ENCODE measurements around the gene METRNL. TPM values are rescaled to one million over a fixed set of nuclear protein-coding genes. Genes with fewer than 3 reads are reported as not detected.
A peak's percentile ranks its signal among the peaks of the same experiment; 100 is the strongest.
"Not testable (repeated sequence)": the region's sequence is repeated elsewhere in the genome, so short reads cannot be mapped to it uniquely, and the experiment has no call there.

METRNL gene
- total RNA-seq, 1 donor from 2014 or later: 63.8 TPM

DNA sequence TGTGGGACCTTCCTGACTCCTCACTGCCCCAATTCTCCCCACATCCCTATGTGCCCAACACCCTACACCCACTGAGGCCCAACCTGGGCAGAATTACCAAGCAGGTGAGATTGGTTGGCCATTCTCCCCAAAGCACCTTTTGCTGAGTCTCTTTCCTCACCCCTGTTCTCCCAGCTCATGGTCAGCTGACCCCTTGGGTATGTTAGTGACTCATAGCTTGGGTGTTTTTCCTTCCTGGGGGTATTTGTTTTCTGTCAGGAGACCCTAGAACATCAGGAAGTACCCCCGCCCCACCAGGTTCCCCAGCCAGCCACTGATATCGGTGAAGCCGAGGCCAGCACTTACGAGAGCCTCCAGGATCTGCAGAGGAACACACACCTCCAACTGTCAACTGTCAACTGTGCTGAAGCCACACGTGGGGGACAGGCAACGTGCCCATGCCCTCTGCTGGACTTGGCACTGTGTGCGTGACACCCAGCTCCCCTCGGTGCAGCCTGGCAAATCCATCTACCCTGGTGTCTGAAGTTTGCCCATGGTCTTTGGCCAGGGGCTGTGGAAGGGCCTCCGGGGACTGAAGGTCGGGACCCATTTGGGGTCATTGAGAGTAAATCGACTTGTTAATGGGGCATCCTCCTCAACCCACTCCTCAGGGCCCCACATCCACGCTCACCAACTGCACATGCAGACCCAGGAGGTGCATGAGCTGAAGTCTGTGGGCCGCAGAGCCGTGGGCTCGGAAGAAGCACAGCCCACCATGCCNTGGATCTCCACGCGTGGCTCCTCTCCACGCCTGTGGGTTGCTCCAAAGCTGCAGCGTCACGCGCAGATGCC is 53.1 kb downstream of the METRNL start:
- peak; percentile 68 for DNase-seq (ENCODE audit: low spot score)
- peaks cover 6% of the 10 kb centered on the region for H3K27me3 Mint-ChIP-seq (ENCODE audit: low read depth)
- TF ChIP-seq, protein P1, sequence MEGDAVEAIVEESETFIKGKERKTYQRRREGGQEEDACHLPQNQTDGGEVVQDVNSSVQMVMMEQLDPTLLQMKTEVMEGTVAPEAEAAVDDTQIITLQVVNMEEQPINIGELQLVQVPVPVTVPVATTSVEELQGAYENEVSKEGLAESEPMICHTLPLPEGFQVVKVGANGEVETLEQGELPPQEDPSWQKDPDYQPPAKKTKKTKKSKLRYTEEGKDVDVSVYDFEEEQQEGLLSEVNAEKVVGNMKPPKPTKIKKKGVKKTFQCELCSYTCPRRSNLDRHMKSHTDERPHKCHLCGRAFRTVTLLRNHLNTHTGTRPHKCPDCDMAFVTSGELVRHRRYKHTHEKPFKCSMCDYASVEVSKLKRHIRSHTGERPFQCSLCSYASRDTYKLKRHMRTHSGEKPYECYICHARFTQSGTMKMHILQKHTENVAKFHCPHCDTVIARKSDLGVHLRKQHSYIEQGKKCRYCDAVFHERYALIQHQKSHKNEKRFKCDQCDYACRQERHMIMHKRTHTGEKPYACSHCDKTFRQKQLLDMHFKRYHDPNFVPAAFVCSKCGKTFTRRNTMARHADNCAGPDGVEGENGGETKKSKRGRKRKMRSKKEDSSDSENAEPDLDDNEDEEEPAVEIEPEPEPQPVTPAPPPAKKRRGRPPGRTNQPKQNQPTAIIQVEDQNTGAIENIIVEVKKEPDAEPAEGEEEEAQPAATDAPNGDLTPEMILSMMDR (IDR thresholded peaks at IDR 0.05): no peak
- no peaks in the 10 kb centered on the region for H3K9me3 Mint-ChIP-seq (ENCODE audit: low read depth)
- no peak overlapping the region for H3K4me3 Mint-ChIP-seq (ENCODE audit: unreplicated experiment)
- no peak overlapping the region for H3K27ac Mint-ChIP-seq (ENCODE audit: unreplicated experiment)
- no peaks in the 10 kb centered on the region for H3K36me3 Mint-ChIP-seq (ENCODE audit: low read depth)
- H3K4me1 Mint-ChIP-seq (ENCODE audit: low read depth): peaks cover 3% of the 10 kb centered on the region

DNA sequence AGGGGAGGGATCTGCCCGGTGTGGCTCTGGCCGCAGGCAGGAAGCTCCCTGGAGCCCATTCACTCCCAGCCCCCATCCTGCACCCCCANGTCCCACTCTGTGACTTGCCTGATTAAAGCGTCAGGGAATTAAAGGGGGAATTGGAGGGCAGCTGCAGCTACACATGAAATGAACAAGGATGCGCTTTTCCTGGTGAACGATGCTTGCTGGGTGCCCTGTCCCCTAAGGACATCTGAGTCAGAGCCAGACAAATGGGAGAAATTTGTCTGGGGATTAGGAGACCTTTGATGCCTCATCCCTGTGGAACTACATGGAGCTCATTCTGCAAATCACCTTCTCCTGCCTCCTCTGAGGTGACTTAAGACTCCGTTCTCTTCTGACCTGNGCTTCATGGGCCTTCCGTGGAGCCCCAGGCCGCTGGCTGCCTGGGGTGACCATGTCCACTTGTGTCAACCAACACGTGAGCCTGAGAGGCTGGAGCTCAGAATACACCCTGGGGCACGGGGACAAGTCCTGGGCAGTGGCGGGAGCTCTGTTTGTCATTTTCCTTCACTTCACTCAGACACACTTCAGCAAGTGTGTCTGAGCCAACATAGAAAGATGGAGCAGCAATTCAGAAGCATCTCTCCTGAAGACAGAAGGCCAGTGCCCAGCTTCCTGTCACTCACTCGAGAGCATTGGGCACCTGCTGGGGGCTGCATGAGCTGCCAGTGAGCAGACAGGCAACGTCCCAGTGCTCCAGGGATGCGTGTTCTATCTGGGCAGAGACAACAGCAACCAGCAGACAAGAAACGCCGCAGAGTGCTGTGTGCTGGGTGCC is 54.1 kb downstream of the METRNL start:
- Mint-ChIP-seq H3K27me3 (ENCODE audit: low read depth) (peaks cover 6% of the 10 kb centered on the region), H3K9me3 (ENCODE audit: low read depth) (no peaks in the 10 kb centered on the region), H3K36me3 (ENCODE audit: low read depth) (no peaks in the 10 kb centered on the region), H3K27ac (ENCODE audit: unreplicated experiment) (no peak overlapping the region), H3K4me1 (ENCODE audit: low read depth) (peaks cover 3% of the 10 kb centered on the region), H3K4me3 (ENCODE audit: unreplicated experiment) (no peak overlapping the region)
- peak; percentile 64 for DNase-seq (ENCODE audit: low spot score)
- TF ChIP-seq, protein P1 (IDR thresholded peaks at IDR 0.05): no peak

DNA sequence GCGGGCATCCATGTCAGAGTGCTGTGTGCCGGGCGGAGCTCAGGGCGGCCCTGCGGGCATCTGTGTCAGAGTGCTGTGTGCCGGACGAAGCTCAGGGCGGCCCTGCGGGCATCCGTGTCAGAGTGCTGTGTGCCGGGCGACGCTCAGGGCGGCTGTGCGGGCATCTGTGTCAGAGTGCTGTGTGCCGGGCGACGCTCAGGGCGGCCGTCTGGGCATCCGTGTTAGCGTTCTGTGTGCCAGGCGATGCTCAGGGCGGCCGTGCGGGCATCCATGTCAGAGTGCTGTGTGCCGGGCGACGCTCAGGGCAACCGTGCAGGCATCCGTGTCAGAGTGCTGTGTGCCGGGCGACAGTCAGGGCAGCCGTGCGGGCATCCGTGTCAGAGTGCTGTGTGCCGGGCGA is 55.0 kb downstream of the METRNL start:
- not testable (repeated sequence) for H3K27ac Mint-ChIP-seq (ENCODE audit: unreplicated experiment); H3K4me3 Mint-ChIP-seq (ENCODE audit: unreplicated experiment); H3K36me3 Mint-ChIP-seq (ENCODE audit: low read depth); H3K9me3 Mint-ChIP-seq (ENCODE audit: low read depth); H3K27me3 Mint-ChIP-seq (ENCODE audit: low read depth); H3K4me1 Mint-ChIP-seq (ENCODE audit: low read depth)
- peak; percentile 15 for DNase-seq (ENCODE audit: low spot score)

DNA sequence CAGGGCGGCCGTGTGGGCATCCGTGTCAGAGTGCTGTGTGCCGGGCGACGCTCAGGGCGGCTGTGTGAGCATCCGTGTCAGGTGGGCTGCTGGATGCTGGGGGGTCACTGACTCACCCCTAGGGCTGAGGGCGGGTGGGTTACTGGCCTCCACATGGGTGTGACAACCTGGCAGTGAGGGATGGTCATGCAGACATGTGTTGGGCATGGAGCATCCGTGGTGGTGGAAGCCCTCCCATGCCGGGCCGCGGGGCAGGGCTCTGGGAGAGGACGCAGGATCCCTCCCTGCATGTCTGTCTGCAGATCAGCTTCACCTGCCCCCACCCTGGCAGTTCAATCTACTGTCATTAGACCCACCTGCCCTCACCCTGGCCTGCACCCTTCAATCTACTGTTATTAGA is 56.3 kb downstream of the METRNL start:
- Mint-ChIP-seq H3K36me3 (ENCODE audit: low read depth) (no peaks in the 10 kb centered on the region), H3K4me1 (ENCODE audit: low read depth) (peaks cover 3% of the 10 kb centered on the region), H3K27ac (ENCODE audit: unreplicated experiment) (no peak overlapping the region), H3K4me3 (ENCODE audit: unreplicated experiment) (no peak overlapping the region), H3K9me3 (ENCODE audit: low read depth) (no peaks in the 10 kb centered on the region), H3K27me3 (ENCODE audit: low read depth) (peaks cover 6% of the 10 kb centered on the region)
- DNase-seq (ENCODE audit: low spot score): peak; percentile 82
- TF ChIP-seq, protein P1 (IDR thresholded peaks at IDR 0.05): no peak

DNA sequence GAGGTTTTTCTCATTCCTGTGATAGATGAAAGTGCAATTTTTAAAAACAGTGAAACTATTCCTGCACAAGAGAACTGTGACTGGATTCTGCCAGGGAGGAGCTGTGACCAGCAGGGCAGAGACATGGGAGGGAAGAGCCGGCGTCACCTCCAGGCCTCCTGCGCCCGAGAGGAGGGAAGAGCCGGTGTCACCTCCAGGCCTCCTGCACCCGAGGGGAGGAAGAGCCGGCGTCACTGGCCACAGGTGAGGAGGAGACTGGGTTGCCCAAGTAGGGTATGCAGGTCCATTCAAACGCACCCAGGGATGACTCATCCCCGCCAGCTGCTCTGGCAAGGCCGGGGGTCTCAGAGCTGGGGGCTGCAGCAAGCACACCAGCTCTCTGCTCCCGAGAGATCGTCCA is 56.7 kb downstream of the METRNL start:
- Mint-ChIP-seq H3K9me3 (ENCODE audit: low read depth) (no peaks in the 10 kb centered on the region), H3K36me3 (ENCODE audit: low read depth) (no peaks in the 10 kb centered on the region), H3K4me3 (ENCODE audit: unreplicated experiment) (no peak overlapping the region), H3K27ac (ENCODE audit: unreplicated experiment) (no peak overlapping the region), H3K27me3 (ENCODE audit: low read depth) (peaks cover 6% of the 10 kb centered on the region), H3K4me1 (ENCODE audit: low read depth) (peaks cover 3% of the 10 kb centered on the region)
- TF ChIP-seq, protein P1 (IDR thresholded peaks at IDR 0.05): no peak
- peak; percentile 81 for DNase-seq (ENCODE audit: low spot score)

Data from chondrocyte (in vitro differentiated cells).